Glomerular visceral epithelial cell (primary cell): ENCODE results near the gene B4GALT6.

Experiments used
- DNase-seq: peaks from one replicate; pipeline ENCODE4 v3.0.0-alpha.2; 2016; ENCODE audit errors: extremely low spot score

The B4GALT6 gene

DNA sequence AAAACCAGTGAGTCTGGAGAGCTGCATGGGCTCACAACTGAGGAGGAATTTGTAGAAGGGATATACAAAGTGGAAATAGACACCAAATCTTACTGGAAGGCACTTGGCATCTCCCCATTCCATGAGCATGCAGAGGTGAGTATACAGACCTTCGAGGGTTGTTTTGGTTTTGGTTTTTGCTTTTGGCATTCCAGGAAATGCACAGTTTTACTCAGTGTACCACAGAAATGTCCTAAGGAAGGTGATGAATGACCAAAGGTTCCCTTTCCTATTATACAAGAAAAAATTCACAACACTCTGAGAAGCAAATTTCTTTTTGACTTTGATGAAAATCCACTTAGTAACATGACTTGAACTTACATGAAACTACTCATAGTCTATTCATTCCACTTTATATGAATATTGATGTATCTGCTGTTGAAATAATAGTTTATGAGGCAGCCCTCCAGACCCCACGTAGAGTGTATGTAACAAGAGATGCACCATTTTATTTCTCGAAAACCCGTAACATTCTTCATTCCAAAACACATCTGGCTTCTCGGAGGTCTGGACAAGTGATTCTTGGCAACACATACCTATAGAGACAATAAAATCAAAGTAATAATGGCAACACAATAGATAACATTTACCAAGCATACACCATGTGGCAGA is 89.1 kb downstream of the B4GALT6 start:
- DNase-seq = no peak

DNA sequence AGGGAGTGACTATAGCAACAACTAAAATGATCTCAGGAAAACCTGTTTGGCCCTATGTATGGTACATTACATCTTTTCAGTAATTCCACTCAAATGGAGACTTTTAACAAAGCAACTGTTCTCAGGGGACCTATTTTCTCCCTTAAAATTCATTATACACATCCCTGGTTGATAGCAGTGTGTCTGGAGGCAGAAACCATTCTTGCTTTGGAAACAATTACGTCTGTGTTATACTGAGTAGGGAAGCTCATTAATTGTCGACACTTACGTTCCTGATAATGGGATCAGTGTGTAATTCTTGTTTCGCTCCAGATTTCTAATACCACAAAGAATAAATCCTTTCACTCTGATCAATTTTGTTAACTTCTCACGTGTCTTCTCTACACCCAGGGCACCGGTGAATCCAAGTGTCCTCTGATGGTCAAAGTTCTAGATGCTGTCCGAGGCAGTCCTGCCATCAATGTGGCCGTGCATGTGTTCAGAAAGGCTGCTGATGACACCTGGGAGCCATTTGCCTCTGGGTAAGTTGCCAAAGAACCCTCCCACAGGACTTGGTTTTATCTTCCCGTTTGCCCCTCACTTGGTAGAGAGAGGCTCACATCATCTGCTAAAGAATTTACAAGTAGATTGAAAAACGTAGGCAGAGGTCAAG is 91.7 kb downstream of the B4GALT6 start:
- no peak for DNase-seq

DNA sequence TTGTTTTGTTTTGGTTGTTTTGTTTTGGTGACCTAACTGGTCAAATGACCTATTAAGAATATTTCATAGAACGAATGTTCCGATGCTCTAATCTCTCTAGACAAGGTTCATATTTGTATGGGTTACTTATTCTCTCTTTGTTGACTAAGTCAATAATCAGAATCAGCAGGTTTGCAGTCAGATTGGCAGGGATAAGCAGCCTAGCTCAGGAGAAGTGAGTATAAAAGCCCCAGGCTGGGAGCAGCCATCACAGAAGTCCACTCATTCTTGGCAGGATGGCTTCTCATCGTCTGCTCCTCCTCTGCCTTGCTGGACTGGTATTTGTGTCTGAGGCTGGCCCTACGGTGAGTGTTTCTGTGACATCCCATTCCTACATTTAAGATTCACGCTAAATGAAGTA is 92.8 kb downstream of the B4GALT6 start, which contains the start of gene TTR:
Gene TTR (plus strand): TSS at position 250 of the 400 bp plus-strand sequence. CDS start 26 bp downstream, at position 276.
- DNase-seq = no peak

DNA sequence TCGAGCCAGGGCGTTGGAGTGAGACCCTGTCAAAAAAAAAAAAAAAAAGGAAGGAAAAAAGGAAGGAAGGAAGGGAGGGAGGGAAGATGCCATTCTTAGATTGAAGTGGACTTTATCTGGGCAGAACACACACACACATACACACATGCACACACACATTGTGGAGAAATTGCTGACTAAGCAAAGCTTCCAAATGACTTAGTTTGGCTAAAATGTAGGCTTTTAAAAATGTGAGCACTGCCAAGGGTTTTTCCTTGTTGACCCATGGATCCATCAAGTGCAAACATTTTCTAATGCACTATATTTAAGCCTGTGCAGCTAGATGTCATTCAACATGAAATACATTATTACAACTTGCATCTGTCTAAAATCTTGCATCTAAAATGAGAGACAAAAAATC is 93.3 kb downstream of the B4GALT6 start:
- DNase-seq = no peak

DNA sequence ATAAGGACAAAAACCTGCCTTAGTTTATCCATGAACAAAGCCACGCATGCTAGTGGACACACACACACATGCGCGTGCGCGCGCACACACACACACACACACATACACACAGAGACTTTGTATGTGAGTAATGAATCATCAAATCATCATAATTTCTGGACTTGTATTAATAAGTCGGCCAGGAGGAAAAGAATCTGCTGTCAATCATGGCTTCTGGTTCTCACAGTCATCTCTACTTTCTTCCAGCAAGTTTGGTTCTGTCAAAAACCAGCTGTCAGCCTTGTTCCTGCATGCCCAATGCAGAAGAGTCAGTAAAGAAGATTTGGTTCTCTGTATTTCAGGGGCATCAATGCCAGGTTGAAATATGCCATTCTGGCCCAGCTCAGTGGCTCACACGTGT is 93.8 kb downstream of the B4GALT6 start:
- DNase-seq = no peak

DNA sequence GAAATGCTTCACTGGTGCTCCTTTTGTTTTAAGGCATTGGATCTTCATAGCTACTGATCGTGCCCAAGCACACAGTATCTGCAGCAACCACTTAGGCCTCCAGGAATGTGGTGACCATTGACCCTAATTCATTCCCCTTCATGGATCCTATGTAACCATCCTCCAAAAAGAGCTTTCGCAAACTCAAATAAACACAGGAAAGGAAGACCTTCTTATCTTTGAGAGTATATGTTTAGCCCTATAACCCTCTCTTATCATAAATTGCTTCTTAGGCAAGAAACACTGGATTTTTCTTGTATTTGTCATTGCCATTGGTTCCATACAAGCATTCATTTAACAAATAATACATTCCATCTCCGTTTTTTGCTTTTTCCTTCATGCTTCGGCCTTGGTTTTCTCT is 96.9 kb downstream of the B4GALT6 start:
- DNase-seq = no peak

DNA sequence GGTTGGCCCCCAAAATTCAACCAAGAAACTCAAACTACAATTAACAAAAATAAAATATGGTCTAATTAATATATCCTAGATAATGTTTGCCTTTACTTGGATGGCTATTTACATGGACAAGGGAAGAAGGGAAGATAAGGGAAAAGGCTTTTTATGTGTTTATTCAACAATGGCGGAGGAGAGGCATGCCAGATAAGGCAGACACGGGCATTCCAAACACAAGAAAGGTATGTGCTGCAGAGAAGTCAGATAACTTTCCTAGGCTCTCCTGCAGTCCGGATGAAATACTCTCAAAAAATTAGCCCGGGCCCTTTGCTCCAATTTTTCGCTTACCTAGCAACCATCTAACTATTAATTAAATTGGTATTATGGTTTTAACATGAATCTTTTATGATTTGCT is 97.8 kb downstream of the B4GALT6 start:
- DNase-seq = no peak

DNA sequence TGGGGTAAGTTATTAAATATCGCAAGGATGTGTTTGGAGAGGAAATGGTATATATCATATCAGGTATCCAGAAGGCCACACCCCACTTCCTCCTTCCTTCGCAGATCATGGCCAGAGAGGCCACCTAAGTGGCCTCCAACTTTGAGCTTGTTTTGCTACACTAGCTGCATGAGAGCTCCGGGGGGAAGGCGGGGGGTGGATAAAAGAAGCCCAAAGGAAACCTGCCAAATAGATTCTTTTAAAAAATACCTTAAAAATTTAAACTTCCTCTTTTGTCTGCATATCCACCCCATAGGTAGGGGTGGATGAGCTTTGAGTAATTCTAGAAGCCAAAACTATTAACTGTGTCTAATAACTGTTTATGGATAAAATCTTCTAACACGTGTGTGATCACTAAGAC is 98.4 kb downstream of the B4GALT6 start:
- DNase-seq = no peak

DNA sequence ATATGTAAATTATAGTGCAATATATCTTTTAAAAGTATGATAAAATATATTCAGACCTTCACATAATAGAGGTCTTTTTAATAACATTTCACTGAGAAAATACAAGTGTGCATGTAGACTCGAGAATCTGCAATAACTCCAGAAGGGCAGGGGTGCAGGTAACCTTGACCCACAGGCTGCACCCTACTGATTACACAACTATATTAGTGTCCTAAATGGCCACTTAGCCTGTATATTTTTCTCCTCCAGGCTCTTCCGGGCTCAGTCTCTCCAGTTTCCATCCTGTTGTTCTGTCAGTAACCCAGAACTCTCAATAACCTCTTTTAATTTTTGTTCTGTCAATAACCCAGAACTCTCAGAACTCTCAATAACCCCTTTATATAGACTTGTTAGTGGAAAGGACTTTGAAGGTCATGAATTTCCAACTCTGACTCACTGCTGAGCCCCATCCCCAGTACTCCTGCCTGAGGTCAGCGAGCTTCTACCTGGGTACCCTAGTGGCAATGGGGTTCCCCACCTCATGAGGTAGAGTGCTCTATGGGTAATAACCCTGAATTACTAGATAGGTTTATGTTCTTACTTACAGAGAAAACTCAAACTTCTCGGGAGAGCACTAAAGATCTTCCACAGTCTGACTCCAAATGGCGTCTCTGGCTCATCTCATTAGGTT is 101.1 kb downstream of the B4GALT6 start:
- DNase-seq = no peak

DNA sequence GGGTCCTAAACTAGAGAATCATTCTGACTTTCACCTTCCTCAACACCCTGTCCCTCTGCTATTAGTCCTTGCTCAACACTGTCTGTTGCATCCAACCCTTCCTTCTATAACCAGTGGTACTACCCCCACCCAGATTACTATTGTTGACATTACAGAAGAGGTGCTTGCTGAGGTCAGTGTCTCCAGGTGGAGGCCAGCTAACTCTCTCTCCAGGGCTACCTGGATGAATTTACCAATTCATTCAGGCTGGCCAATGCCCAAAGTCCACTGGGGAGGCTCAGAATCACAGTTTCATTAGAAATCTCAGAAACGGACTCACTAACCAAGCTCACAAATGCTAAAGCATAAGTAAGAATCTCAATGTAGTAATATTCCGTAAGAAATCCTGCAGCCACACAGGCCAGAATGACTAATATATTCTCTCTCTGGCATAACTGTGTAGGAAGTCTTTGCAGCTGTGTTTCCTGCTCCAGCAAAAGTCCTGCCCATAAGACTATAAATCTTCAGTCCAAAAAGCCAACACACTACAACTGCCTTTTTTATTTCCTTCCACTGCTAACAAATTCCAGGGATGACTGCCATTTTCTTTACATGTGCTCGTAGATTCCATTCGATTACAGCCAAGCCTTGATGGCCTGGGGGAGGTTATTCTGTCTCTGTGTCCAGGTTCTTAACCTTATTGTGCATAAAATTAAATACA is 102.7 kb downstream of the B4GALT6 start:
- peak; percentile 44 for DNase-seq

DNA sequence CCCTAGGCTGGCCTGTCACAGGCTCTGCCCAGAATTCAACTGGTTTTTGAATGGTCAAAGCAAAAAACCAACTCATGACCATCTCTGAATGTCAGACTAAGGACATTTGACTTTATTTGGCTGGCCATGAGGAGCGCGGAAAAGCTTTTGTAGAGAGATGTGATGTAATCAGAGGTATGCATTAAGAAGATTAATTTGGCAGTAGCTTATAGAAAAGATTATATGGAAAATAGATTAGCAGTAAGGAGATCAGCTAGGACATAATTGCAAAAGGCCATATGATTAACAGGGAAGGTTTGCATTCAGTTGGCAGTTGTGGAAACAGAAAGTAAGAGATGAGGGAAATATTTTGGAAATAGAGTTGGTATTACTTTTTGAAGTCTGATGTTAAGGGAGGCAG is 105.0 kb downstream of the B4GALT6 start:
- DNase-seq = no peak

DNA sequence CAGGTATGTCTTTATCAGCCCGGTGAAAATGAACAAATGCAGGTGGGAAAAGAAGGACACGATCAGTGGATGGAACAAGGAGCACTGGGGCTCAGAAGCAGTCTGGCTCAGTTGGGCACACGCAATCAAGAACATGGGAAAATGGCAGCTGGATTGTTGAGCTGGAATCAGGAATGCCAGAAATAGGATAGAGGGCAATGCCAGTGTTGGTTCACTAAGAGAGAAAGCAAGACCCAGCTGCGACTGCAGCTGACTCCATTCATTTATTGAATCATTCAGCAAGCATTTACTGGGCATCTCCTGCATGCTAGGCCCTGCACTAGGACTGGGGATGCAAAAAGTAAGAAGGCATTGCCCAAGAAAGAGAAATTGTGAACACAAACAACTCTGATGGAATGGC is 106.3 kb downstream of the B4GALT6 start:
- DNase-seq = no peak

DNA sequence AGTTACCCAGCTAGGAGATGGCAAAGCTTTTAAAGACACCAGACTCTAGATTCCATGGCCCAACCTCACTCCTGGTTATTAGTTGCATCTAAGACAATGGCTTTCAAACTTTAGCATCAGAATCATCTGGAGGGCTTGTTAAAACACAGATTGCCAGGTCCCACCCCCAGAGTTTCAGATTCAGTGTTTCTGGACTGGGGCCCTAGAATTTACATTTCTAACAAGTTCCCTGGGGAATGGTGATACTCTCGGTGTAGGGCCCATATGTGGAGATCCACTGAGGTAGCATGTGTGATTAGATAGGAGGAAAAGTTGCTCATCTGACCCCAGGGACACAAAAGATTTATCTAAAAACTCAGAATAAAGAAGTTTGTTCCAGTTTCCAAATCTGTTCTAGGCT is 107.2 kb downstream of the B4GALT6 start:
- DNase-seq = no peak

DNA sequence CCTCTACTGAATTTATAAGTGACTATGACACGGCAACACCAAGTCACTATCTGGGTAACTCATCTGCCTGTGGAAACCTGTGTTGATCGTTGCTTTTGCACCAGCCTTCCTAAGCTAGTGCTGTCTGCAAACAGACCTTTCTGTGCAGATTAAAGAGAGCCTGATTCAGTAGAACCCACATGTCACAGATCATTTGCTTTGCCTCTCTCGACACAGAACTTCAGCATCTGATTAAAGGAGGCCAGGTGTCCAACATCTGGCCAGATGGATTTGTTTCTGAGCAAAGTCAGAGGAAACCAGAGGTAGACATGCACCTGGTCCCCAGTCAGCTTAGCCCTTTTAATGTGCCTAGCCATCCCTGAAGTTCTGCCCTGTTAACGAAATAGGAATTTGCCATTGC is 107.7 kb downstream of the B4GALT6 start:
- DNase-seq = no peak

DNA sequence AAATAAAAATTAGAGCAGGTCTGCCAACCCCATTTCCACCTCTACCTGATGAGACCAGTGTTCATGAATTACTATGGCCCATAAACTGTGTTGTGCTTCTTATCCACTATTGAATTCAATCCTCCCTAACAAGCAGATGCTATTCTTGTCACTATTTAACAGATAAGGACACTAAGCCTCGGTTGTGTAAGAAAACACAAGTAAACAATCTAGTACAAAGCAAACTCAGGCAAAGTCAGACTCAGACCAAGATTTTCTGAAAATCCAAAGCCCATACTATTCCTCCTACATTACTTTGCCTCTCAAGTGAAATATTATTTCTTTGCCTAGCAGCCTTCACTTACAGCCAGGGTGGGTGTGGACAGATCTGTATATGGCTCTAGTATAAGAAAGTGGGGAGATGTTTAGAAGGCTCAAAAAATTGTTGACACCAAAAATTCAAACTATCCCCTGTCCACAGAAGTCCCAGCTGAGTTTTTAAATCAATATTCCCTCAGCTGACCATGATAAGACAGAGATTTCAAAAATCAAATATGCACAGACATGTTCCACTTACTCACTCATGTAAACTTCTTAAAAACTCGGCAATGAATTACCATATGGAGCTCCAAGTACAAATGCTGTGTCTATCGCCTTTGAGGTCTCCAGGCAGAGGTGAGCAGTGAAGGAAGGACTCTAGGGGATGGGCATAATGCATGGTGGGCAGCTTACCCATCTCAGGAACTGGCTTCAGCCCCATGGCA is 108.7 kb downstream of the B4GALT6 start:
- no peak for DNase-seq

DNA sequence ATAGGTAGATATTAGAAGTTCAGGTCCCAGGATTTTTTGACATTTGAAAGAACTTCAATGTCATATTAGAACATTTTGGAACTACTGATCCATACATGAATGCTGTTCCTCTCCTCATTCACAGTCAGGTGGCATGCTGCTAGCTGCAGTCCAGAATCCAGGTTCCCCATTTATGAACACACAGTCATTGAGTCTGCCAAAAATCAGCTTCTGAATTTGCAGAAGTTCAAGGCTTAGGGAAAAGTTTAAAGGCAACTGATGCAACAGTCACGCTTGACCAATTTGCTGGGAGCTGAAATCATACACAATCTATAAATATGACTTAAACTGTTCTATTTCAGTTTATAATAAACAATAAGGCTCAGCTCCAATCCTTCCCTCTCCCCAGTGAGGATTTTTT is 110.0 kb downstream of the B4GALT6 start:
- no peak for DNase-seq
